ENCODE results near the gene MEGF6.
A peak's percentile ranks its signal among the peaks of the same experiment; 100 is the strongest.

Gene MEGF6

GRCh38 chr1:3516911-3517675, 94.2 kb downstream of the MEGF6 start:
- DNase-seq: no peak

- DNase-seq: no peak
Observed at GRCh38 chr1:3516481-3516869, 94.8 kb downstream of the MEGF6 start.

DNA sequence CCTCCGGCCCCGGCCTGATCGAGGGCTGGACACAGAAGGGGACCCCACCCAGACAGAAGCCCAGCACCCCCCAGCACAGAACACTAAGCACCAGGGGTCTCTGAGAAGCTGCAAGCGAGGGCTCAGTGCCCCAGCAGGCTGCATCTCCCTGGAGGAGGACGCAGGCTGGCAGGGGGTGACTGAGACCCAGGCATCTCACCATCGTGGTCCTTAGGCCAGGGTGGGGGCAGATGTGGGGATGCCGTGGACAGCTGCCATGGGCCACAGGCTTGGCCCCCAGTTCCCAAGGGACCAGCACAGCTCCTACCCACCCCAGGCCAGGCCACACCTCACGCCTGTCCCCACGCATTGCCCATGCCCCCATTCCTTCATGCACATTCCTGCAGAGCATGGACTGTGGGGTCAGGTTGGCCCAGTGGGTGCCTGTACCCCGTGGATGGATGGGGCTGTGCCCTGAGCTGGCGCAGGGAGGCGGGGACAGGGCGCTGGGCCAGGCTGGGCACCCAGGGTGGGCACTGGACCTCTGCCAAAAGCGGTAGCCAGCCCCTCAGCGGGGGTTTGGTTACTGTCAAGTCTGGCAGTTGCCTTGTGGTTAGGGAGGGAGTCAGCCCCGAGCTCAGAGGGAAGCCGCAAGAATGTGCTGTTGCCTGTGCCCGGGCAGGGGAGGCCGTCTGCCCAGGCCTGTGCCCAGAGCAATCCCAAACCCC, 95.4 kb downstream of the MEGF6 start:
- peak; percentile 84 for DNase-seq

DNA sequence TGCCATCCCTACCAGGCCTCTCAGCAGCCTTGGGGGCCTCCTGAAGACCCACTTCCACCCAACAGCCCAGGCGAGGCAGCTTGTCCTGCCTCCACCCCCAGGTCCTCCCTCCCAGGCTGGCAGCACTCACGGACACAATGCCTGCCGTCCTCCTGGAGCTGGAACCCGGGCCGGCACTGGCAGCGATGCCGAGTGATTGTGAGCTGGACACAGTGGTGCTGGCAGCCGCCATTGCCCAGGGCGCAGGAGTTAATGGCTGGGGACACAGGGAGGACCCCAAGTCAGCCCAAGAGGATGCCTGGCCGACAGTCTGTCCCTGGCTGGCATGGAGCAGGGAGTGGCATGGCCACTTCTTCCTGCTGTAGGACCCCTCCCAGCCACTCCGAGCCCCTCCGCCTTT, 96.0 kb downstream of the MEGF6 start:
- no peak for DNase-seq

- no peak for DNase-seq
Observed at GRCh38 chr1:3514404-3514803, 96.9 kb downstream of the MEGF6 start.

- DNase-seq: no peak
Observed at GRCh38 chr1:3511856-3512255, 99.5 kb downstream of the MEGF6 start.

DNA sequence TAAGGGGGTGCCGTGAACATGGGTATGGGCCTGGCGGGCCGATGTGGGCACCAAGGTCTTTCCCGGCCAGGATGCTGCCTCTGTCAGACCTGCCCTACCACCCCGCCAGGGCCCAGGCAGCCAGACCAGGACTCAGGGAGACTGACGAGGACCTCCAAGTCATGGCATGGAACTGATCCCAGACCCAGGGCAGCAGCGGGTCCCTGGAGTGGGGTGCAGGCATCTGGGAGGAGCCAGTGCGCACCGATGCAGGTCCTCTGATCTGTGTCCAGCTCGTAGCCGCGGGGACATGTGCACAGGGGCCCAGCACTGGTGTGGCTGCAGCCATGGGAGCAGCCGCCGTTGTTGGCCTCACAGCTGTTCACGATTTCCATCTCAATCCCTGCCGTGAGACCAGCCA, 100.0 kb downstream of the MEGF6 start:
- no peak for DNase-seq

GRCh38 chr1:3510956-3511250, 100.4 kb downstream of the MEGF6 start:
- DNase-seq: no peak

GRCh38 chr1:3510136-3510955, 101.0 kb downstream of the MEGF6 start:
- DNase-seq: no peak

- DNase-seq: no peak
Observed at GRCh38 chr1:3509721-3510120, 101.6 kb downstream of the MEGF6 start.

DNA sequence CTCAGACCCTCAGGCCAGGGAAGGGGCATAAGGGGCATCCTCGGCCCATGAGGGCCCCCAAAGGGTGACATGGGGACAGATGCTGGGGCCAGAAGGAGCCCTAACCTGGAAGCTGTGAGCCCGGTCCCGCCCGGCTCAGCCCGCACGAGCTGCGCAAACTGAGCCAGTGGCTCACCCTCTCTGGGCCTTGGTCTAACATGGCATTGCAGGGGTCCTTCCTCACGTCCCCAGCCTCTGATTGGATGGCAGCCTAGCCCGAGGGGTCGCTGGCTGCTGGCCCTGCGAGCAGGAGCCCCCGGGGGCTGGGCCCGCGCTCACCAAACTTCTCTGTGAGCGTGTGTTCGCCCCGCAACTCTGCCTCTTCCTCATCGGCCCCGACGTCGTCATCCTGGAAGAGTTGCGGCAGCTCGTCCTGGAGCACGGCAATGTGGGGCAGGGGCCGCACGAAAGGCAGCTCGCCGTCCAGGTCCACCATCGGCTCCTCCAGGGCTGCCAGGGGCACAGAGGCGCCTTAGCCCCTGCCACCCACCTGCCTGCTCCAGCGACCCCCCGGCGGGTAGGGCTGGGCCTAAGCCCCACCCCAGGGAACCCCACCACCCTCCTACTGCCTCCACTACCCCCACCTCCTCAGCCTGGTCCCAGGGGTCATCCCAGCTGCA, 102.4 kb downstream of the MEGF6 start:
- DNase-seq: no peak

- DNase-seq: no peak
Observed at GRCh38 chr1:3507636-3508275, 103.6 kb downstream of the MEGF6 start.

DNA sequence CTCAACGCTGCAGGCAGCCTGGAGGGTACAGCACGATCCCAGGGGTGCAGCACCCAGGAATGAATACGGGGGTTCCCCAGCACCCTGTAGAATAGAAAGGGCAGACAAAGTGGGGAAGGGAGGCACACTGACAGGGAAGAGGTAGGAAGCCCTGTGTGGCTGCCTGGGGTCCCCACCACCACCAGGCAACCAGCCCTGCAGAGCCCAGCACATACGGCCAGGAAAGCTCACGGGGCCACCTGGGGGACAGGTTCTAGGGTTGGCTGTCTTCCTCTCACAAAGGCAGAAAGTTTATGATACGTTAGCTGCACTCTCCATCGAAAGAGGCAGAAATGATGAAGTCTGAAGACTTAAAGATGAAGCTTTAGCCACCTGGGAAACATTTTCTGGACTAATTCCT, 104.4 kb downstream of the MEGF6 start:
- no peak for DNase-seq

GRCh38 chr1:3506041-3506440, 105.3 kb downstream of the MEGF6 start:
- DNase-seq: no peak

DNA sequence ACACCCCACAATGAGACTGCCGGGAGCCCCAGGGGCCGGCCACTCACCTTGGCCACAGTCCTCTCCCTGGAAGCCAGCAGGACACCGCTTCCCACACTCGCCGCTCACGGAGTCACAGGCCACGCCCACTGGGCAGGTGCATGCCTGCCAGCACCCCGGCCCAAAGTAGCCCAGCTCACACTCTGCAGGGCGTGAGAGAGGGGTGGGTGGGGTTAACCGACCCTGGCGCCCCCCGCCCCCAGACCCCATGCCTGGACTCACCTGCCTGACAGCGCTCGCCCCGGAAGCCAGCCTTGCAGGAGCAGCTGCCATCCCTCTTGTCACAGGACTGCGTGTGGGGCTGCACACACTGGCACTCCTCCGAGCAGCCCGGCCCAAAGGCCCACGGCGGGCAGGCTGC, 106.1 kb downstream of the MEGF6 start:
- no peak for DNase-seq

GRCh38 chr1:3504822-3505153, 106.5 kb downstream of the MEGF6 start:
- no peak for DNase-seq

DNA sequence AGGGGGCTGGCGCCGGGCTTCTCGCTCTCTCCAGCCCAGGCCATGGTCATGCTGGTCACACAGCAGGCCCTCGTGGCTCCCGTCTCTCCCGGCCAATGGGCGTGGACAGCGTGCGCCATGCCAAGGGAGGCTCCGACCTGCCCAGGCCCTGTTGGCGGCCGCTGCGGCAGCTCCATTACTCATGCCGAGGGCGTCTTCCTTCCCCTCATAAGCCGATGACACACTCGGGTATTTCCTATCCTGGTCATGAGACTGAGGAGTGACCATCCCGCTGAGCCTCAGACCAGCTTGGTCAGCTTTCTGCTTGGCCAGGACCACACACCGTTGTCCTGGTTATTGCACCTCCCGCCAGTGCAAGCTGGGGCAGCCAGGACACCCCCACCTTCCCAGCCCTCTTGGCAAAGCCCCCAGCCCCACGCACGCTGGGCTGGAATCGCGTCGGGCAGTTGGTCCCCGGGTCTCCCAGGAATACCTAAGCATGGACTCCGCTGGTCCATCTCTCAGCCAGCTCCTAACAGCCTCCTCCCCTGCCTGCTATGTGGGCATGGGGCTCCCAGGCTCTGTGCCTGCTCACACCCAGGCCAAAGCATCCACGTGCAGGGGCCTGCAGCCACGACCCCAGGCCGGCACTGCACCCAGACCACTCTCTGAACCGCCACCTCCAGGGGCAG, 107.0 kb downstream of the MEGF6 start:
- DNase-seq: no peak

DNA sequence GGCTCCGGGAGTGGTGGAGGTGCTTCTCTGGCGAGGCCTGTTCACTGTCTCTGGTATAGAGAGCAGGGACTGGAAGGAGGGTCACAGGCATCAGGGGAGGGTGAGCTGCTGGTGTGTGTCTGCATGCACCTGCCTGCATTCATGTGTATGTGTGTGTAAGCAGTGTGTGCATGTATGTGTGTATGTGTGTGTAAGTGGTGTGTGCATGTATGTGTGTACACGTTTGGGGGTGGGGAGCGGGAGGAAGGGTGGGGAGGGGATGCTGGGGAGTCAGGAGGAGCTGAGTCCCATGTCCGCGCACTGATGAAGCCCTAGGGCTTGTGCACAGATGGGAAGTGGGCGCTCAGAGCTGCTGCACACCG, 107.8 kb downstream of the MEGF6 start:
- no peak for DNase-seq

DNA sequence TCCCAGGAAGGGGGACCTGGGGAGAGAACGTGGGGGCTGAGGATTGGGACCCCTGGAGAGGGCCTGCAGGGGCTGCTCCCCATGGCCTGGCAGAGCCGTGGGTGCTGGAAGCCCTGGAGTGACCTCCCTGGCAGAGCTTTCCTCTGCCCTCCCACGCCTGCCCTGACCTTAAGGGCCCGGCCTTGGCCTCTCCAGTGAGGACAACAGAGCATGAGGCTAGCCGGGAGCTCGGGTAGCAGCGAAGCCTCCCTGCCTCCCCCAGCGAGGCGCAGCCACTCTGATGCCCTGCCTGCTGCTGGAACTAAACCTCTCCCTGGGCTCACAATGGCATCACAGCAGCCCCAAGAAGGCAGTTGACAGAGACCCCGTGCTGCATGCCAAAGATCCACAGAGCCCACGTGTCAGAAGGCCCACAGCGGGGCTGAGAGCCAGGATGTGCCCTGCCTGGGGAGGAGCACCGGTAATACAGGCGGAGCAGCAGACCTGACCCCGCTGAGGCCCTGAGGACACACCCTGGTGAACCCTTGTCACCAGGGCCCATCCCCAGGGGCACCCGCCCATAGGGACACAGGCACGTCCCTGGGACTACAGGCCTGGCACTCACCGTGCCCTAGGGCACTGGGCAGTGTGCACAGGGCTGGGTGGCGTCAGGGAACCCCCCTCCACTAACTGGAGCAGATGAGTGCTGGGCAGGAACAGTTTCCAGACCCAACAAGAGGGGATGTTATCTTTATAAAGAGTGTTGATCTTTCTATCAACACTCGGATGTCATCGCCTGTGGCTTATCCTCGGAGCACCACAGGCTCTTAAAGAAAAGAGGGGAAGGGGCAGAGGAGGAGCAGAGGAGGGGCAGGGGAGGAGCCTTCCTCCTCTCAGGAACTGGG, 108.4 kb downstream of the MEGF6 start:
- DNase-seq: no peak

- peak; percentile 54 for DNase-seq
Observed at GRCh38 chr1:3501856-3502640, 109.3 kb downstream of the MEGF6 start.

DNA sequence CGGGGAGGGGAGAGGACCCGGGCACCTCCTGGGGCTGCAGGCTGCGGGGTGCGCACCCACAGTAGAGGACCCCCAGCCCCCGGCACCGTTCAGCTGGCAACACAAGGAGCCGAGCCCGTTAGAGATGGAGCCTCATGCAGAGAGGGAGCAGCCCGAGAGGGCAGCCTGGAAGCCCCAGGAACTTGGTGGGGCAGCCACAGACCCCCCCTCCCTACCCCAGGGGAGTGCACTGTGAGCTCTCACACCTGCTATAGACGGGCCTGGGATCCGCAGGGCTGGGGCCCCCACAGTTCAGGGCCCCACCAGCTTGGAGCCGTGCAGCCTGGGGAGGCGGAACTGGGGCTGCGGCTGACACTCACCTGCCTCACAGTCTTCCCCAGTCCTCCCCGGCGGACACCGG, 109.9 kb downstream of the MEGF6 start:
- DNase-seq: no peak
